Hypothalamus (tissue), 51 donors: ENCODE measurements around the gene CHRNA10.
A peak's percentile ranks its signal among the peaks of the same experiment; 100 is the strongest.

Source experiments
- DNase-seq, 51 donors: peaks; one replicate each; lab custom pipeline; 2025; lab: John Stamatoyannopoulos, UW

CHRNA10 gene

GRCh38 chr11:3671334-3672254 is at the start of gene CHRNA10:
Gene CHRNA10, minus strand, starts transcription at chr11:3671384. Its CDS starts 72 bp downstream, at chr11:3671312.
- no peak for DNase-seq

GRCh38 chr11:3712274-3712673 is 41.1 kb upstream of the CHRNA10 start:
- DNase-seq, result no peak

GRCh38 chr11:3710485-3711259 is 39.5 kb upstream of the CHRNA10 start:
- DNase-seq, result no peak

- no peak for DNase-seq
Measured at GRCh38 chr11:3709977-3710376, 38.8 kb upstream of the CHRNA10 start.

- DNase-seq, result no peak
Measured at GRCh38 chr11:3707176-3707575, 36.0 kb upstream of the CHRNA10 start.

GRCh38 chr11:3703383-3703782 is 32.2 kb upstream of the CHRNA10 start:
- no peak for DNase-seq

GRCh38 chr11:3700910-3701309 is 29.7 kb upstream of the CHRNA10 start:
- DNase-seq, result no peak

GRCh38 chr11:3700410-3700809 is 29.2 kb upstream of the CHRNA10 start:
- no peak for DNase-seq

GRCh38 chr11:3686751-3687150 is 15.6 kb upstream of the CHRNA10 start:
- no peak for DNase-seq

- no peak for DNase-seq
Measured at GRCh38 chr11:3685923-3686322, 14.7 kb upstream of the CHRNA10 start.

- peak in 1 of 51 donors; percentile 70 for DNase-seq
Measured at GRCh38 chr11:3684819-3685172, 13.6 kb upstream of the CHRNA10 start.

GRCh38 chr11:3684129-3684818 is 13.1 kb upstream of the CHRNA10 start:
- DNase-seq, result no peak

- no peak for DNase-seq
Measured at GRCh38 chr11:3683039-3683438, 11.9 kb upstream of the CHRNA10 start.

- no peak for DNase-seq
Measured at GRCh38 chr11:3679077-3679476, 7.9 kb upstream of the CHRNA10 start.

- DNase-seq, result no peak
Measured at GRCh38 chr11:3675971-3676370, 4.8 kb upstream of the CHRNA10 start.

GRCh38 chr11:3674189-3674588 is 3.0 kb upstream of the CHRNA10 start:
- DNase-seq, result no peak

- DNase-seq, result no peak
Measured at GRCh38 chr11:3669742-3670183, 1.4 kb downstream of the CHRNA10 start.

GRCh38 chr11:3669128-3669527 is 2.1 kb downstream of the CHRNA10 start:
- no peak for DNase-seq

- no peak for DNase-seq
Measured at GRCh38 chr11:3667149-3668035, 3.8 kb downstream of the CHRNA10 start.

GRCh38 chr11:3666023-3666530 is 5.1 kb downstream of the CHRNA10 start:
- no peak for DNase-seq
